Lung (tissue), 12 donors: Measurements from ENCODE around the gene NLRP4. TPM values are rescaled to one million over a fixed set of nuclear protein-coding genes. Genes with fewer than 3 reads are reported as not detected.

Experiments used
- ATAC-seq: fragments of 200-7000 bp; cut with Tn5 transposase; one replicate; pipeline ENCODE4 v1.9.1; 2020; ENCODE audit warnings: moderate number of reproducible peaks; ENCODE audit not compliant: insufficient read depth, low FRiP score
- DNase-seq, 3 donors: peaks; one replicate each; pipeline ENCODE4 v3.0.0-alpha.2; 2013 to 2017
- H3K27ac ChIP-seq, 2 donors: one replicate each; pipeline ENCODE4 v1.5.1; 2013; ENCODE audit warnings: mild to moderate bottlenecking in 2 of 2, moderate library complexity in 2 of 2, control low read depth in 1 of 2, inconsistent platforms in 1 of 2, low read depth in 1 of 2, low read length in 1 of 2
- H3K27me3 ChIP-seq, 3 donors: one replicate each; pipeline ENCODE4 v1.5.1; 2013; ENCODE audit warnings: low read length in 2 of 3; ENCODE audit not compliant: control insufficient read depth in 3 of 3, insufficient read depth in 3 of 3
- H3K36me3 ChIP-seq, 4 donors: one replicate each; pipeline ENCODE4 v1.5.1; 2013; ENCODE audit warnings: low read length in 4 of 4, mild to moderate bottlenecking in 1 of 4, moderate library complexity in 1 of 4; ENCODE audit not compliant: control insufficient read depth in 4 of 4, insufficient read depth in 4 of 4
- H3K4me1 ChIP-seq, 5 donors: one replicate each; pipeline ENCODE4 v1.5.1; 2013; ENCODE audit warnings: low read length in 5 of 5, mild to moderate bottlenecking in 2 of 5, moderate library complexity in 1 of 5; ENCODE audit not compliant: control insufficient read depth in 5 of 5, insufficient read depth in 5 of 5
- H3K4me3 ChIP-seq: one replicate; pipeline ENCODE4 v1.5.1; 2013; ENCODE audit warnings: mild to moderate bottlenecking, control low read depth, moderate library complexity
- H3K9ac ChIP-seq, 2 donors: one replicate each; pipeline ENCODE4 v1.5.1; 2013; ENCODE audit warnings: low read length in 2 of 2, control low read depth in 1 of 2; ENCODE audit not compliant: insufficient read depth in 1 of 2
- H3K9me3 ChIP-seq, 4 donors: one replicate each; pipeline ENCODE4 v1.5.1; 2013; ENCODE audit warnings: low read length in 3 of 4, mild to moderate bottlenecking in 1 of 4, moderate library complexity in 1 of 4; ENCODE audit not compliant: control insufficient read depth in 4 of 4, insufficient read depth in 3 of 4
- CTCF ChIP-seq: IDR thresholded peaks from 2 replicates; pipeline ENCODE4 v1.5.1; 2012; ENCODE audit warnings: mild to moderate bottlenecking; ENCODE audit errors: control extremely low read depth, extremely low read depth
- WGBS, 2 donors: extraction: QIAGEN DNeasy Blood & Tissue Kit; methylation state at CpG; one replicate each; pipeline ENCODE4 v1.1.7; 2013; 5-methylcytosine and 5-hydroxymethylcytosine counted together
- polyA plus RNA-seq, 2 donors: library from polyadenylated mRNA; stranded (reverse); fragments of 200-250 nt; gene quantifications; one replicate each; pipeline ENCODE4 v1.2.1, GENCODE V29; 2013
- total RNA-seq, 2 donors: library from RNA; depleted of rRNA in 1 of 2; stranded (reverse); fragments of >200 nt in 1 of 2; gene quantifications; one replicate each; pipeline ENCODE4 v1.2.1, GENCODE V29; 2014 to 2021
- donor health status: control.
- donor health status: control.
- donor health status: Bipolar disorder and iron deficiency.
- donor health status: healthy.
- donor health status: DM: yes; HTN: yes; CAD: no.

Gene NLRP4
- total and polyA plus RNA-seq, 4 donors = 0.11 TPM; not detected in 3

DNA sequence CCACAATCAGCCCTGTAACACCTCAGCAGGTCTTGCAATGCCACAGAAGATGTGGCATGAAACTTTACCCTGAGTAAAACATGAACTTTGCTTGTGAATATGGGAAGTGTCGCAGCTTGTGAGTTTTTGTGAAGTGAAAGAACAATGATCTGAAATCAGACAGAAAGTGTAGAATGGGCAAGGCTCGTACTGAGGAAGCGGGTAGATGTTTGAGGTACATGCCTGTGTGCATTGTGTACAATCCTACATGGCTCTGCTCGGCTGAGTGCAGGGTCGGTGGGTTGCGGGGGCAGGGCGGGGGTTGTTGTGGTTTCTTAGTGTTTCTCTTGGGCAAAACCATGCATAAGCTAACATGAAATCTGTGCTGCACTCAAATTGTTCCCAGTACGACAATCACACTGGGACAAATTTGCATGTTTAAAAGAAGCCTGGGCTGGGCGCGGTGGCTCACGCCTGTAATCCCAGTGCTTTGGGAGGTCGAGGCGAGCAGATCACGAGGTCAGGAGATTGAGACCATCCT is 94.7 kb downstream of the NLRP4 start:
- H3K9ac ChIP-seq = no peak overlapping the region
- DNase-seq (no peak), ATAC-seq (no peak)
- no peaks in the 10 kb centered on the region for H3K4me1 ChIP-seq
- no peaks in the 10 kb centered on the region for H3K27me3 ChIP-seq
- no peak for TF ChIP-seq CTCF
- H3K27ac ChIP-seq = no peak overlapping the region
- 73 to 86% methylated on average over 14 of the region's 14 CpGs for WGBS, 2 donors
- H3K9me3 ChIP-seq = peaks cover 0 to 10% (median 2%) of the 10 kb centered on the region in 4 donors
- no peak overlapping the region for H3K4me3 ChIP-seq
- H3K36me3 ChIP-seq = no peaks in the 10 kb centered on the region

Other genes starting within 250 kb of the NLRP4 start
- 10 to 100 TPM in 1 of 2 donors, 1 to 10 TPM in 1; 5.6 to 17.6 TPM for gene FIZ1, start 237.0 kb upstream of the NLRP4 start, total RNA-seq
- gene FIZ1, start 237.0 kb upstream of the NLRP4 start, polyA plus RNA-seq = 10 to 100 TPM in 1 of 2 donors, 1 to 10 TPM in 1; 7.5 to 12.3 TPM
- 10 to 100 TPM; 12.6 to 26.3 TPM for gene ZNF524, start 236.3 kb upstream of the NLRP4 start, total RNA-seq
- 10 to 100 TPM; 30.1 to 62.5 TPM for gene ZNF524, start 236.3 kb upstream of the NLRP4 start, polyA plus RNA-seq
- 10 to 100 TPM in 1 of 2 donors, 1 to 10 TPM in 1; 5.1 to 19.3 TPM for gene ZNF865, start 230.9 kb upstream of the NLRP4 start, total RNA-seq
- 10 to 100 TPM in 1 of 2 donors, 1 to 10 TPM in 1; 8.4 to 11.7 TPM for gene ZNF865, start 230.9 kb upstream of the NLRP4 start, polyA plus RNA-seq
- 1 to 10 TPM; 6.3 to 9.4 TPM for gene ZNF784, start 212.0 kb upstream of the NLRP4 start, total RNA-seq
- 1 to 10 TPM; 6.5 to 7.2 TPM for gene ZNF784, start 212.0 kb upstream of the NLRP4 start, polyA plus RNA-seq
- 10 to 100 TPM; 11.1 to 41.3 TPM for gene ZNF580, start 195.5 kb upstream of the NLRP4 start, total RNA-seq
- 10 to 100 TPM; 22.3 to 39.3 TPM for gene ZNF580, start 195.5 kb upstream of the NLRP4 start, polyA plus RNA-seq
- gene ZNF581, start 192.9 kb upstream of the NLRP4 start, total RNA-seq = 10 to 100 TPM; 15.7 to 18.1 TPM
- gene ZNF581, start 192.9 kb upstream of the NLRP4 start, polyA plus RNA-seq = 10 to 100 TPM; 15.0 to 15.5 TPM
- gene CCDC106, start 188.3 kb upstream of the NLRP4 start, total RNA-seq = 10 to 100 TPM; 11.9 to 16.8 TPM
- gene CCDC106, start 188.3 kb upstream of the NLRP4 start, polyA plus RNA-seq = 10 to 100 TPM in 1 of 2 donors, 1 to 10 TPM in 1; 8.3 to 25.9 TPM
- 100 to 1,000 TPM; 109 to 181 TPM for gene U2AF2, start 181.5 kb upstream of the NLRP4 start, total RNA-seq
- gene U2AF2, start 181.5 kb upstream of the NLRP4 start, polyA plus RNA-seq = 100 to 1,000 TPM; 114 to 149 TPM
- 100 to 1,000 TPM in 1 of 2 donors, 10 to 100 TPM in 1; 84.8 to 140 TPM for gene EPN1, start 161.3 kb upstream of the NLRP4 start, total RNA-seq
- 100 to 1,000 TPM in 1 of 2 donors, 10 to 100 TPM in 1; 92.0 to 107 TPM for gene EPN1, start 161.3 kb upstream of the NLRP4 start, polyA plus RNA-seq
- gene NLRP9, start 98.1 kb upstream of the NLRP4 start, total RNA-seq = not detected
- not detected for gene NLRP9, start 98.1 kb upstream of the NLRP4 start, polyA plus RNA-seq
- gene RFPL4A, start 77.4 kb upstream of the NLRP4 start, total RNA-seq = not detected
- gene RFPL4A, start 77.4 kb upstream of the NLRP4 start, polyA plus RNA-seq = not detected
- gene RFPL4AL1, start 67.4 kb upstream of the NLRP4 start, total RNA-seq = not detected
- not detected for gene RFPL4AL1, start 67.4 kb upstream of the NLRP4 start, polyA plus RNA-seq
- not detected for gene NLRP11, start 4.5 kb upstream of the NLRP4 start, total RNA-seq
- not detected for gene NLRP11, start 4.5 kb upstream of the NLRP4 start, polyA plus RNA-seq
- not detected for gene NLRP13, start 95.8 kb downstream of the NLRP4 start, total RNA-seq
- not detected for gene NLRP13, start 95.8 kb downstream of the NLRP4 start, polyA plus RNA-seq
- not detected for gene NLRP8, start 111.3 kb downstream of the NLRP4 start, total RNA-seq
- gene NLRP8, start 111.3 kb downstream of the NLRP4 start, polyA plus RNA-seq = not detected
- gene NLRP5, start 150.2 kb downstream of the NLRP4 start, total RNA-seq = not detected
- not detected for gene NLRP5, start 150.2 kb downstream of the NLRP4 start, polyA plus RNA-seq